Left ventricle myocardium inferior (tissue), 1 donor: Measurements from ENCODE around the gene HCK. TPM values are rescaled to one million over a fixed set of nuclear protein-coding genes. Genes with fewer than 3 reads are reported as not detected.

Source experiments
- DNase-seq: peaks from one replicate; pipeline ENCODE4 v3.0.0-alpha.2; 2020
- H3K27ac ChIP-seq: fragments of 200-600 bp; replicated peaks from 2 replicates; pipeline ENCODE4 v1.8.0; 2021
- H3K27me3 ChIP-seq: fragments of 200-600 bp; 2 replicates; pipeline ENCODE4 v1.8.0; 2021; ENCODE audit warnings: low read depth
- H3K36me3 ChIP-seq: fragments of 200-600 bp; 2 replicates; pipeline ENCODE4 v1.8.0; 2021
- H3K4me1 ChIP-seq: fragments of 200-600 bp; 2 replicates; pipeline ENCODE4 v1.8.0; 2021
- H3K4me3 ChIP-seq: fragments of 200-600 bp; 2 replicates; pipeline ENCODE4 v1.8.0; 2021; ENCODE audit warnings: mild to moderate bottlenecking, moderate library complexity
- H3K9me3 ChIP-seq: fragments of 200-600 bp; replicated peaks from 2 replicates; pipeline ENCODE4 v1.8.0; 2021
- intact Hi-C: fragments of 100-400 bp; cut with micrococcal nuclease; formaldehyde crosslinking; loops from one replicate; pipeline ENCODE4 v1.11.0; 2022
- total RNA-seq: library from RNA; stranded (reverse); fragmentation: NEBNext Ultra II Directional; extraction: Animal tissue kit (Norgen Biotek cat#: 25700); gene quantifications from one replicate; pipeline ENCODE4 v1.2.1, GENCODE V29; 2021
- TF ChIP-seq, protein P1 (sequence below): fragments of 200-600 bp; IDR thresholded peaks from 2 replicates; pipeline ENCODE4 v1.8.0; 2021; ENCODE audit warnings: antibody characterized with exemption, mild to moderate bottlenecking, borderline replicate concordance
- donor health status: DM: no; HTN: yes; CAD: no; lungs with severe emphysema.

HCK gene
- total RNA-seq, 1 donor from 2014 or later, result 4.3 TPM

- intact Hi-C loops, result no loop called here
- peaks cover 42% of the 10 kb centered on the region for H3K36me3 ChIP-seq
- H3K27me3 ChIP-seq, result no peaks in the 10 kb centered on the region
- TF ChIP-seq, protein P1, sequence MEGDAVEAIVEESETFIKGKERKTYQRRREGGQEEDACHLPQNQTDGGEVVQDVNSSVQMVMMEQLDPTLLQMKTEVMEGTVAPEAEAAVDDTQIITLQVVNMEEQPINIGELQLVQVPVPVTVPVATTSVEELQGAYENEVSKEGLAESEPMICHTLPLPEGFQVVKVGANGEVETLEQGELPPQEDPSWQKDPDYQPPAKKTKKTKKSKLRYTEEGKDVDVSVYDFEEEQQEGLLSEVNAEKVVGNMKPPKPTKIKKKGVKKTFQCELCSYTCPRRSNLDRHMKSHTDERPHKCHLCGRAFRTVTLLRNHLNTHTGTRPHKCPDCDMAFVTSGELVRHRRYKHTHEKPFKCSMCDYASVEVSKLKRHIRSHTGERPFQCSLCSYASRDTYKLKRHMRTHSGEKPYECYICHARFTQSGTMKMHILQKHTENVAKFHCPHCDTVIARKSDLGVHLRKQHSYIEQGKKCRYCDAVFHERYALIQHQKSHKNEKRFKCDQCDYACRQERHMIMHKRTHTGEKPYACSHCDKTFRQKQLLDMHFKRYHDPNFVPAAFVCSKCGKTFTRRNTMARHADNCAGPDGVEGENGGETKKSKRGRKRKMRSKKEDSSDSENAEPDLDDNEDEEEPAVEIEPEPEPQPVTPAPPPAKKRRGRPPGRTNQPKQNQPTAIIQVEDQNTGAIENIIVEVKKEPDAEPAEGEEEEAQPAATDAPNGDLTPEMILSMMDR, result no peak
- H3K4me1 ChIP-seq, result peaks cover 15% of the 10 kb centered on the region
- H3K9me3 ChIP-seq, result no peaks in the 10 kb centered on the region
- no peak overlapping the region for H3K27ac ChIP-seq
- no peak overlapping the region for H3K4me3 ChIP-seq
- DNase-seq, result no peak
These were observed 81.0 kb downstream of the HCK start for GRCh38 chr20:32132911-32133549.

DNA sequence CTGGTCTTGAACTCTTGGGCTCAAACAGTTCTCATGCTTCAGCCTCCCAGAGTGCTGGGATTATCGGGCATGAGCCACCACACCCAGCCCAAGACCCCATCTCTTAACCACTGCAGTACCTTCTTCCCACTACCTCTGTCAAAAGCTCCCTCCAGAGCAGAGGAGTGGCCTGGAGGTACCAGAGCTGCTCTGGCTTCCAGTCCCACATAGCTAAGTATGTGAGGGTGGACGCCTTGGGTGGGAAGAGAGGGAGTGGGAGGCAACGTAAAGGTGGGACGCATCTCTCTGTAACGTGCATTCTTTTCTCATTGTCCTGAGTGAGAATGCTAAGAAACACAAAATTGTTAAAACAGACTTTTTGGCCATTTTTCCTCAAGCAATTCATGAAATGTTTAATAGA is 82.0 kb downstream of the HCK start:
- Histone ChIP-seq H3K4me3 (no peak overlapping the region), H3K4me1 (peaks cover 15% of the 10 kb centered on the region), H3K27me3 (no peaks in the 10 kb centered on the region), H3K27ac (no peak overlapping the region), H3K36me3 (peaks cover 51% of the 10 kb centered on the region), H3K9me3 (no peaks in the 10 kb centered on the region)
- DNase-seq, result no peak
- TF ChIP-seq, protein P1, result no peak
- intact Hi-C loops, result no loop called here

GRCh38 chr20:32135983-32136515 is 84.0 kb downstream of the HCK start:
- intact Hi-C loops, result no loop called here
- TF ChIP-seq, protein P1, result no peak
- H3K4me3 ChIP-seq, result no peak overlapping the region
- no peaks in the 10 kb centered on the region for H3K27me3 ChIP-seq
- peaks cover 2% of the 10 kb centered on the region for H3K4me1 ChIP-seq
- H3K9me3 ChIP-seq, result no peaks in the 10 kb centered on the region
- no peak overlapping the region for H3K27ac ChIP-seq
- H3K36me3 ChIP-seq, result peaks cover 67% of the 10 kb centered on the region
- DNase-seq, result no peak

GRCh38 chr20:32138921-32139320 is 86.9 kb downstream of the HCK start:
- H3K27ac ChIP-seq, result no peak overlapping the region
- DNase-seq, result no peak
- H3K4me1 ChIP-seq, result no peaks in the 10 kb centered on the region
- no peak overlapping the region for H3K4me3 ChIP-seq
- TF ChIP-seq, protein P1, result no peak
- H3K9me3 ChIP-seq, result no peaks in the 10 kb centered on the region
- H3K27me3 ChIP-seq, result no peaks in the 10 kb centered on the region
- intact Hi-C loops, result no loop called here
- H3K36me3 ChIP-seq, result peaks cover 86% of the 10 kb centered on the region

DNA sequence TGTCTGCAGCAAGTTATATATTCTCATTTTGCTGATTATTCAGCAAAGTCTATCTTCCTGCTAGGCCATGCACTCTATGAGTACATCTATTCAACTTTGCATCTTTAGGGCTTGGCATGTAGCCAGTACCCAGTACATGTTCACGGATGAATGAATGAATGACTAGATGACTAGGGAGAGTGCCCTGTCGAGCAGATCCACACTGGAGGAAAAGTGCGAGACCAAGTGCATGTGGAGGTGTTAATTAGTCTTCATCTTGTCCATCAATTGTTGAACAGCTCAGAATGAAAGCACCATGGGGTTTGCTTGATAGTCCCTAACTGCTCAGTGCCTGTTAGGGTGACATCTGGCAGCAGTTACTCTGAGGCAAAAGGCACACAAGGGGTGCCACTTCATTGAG is 87.9 kb downstream of the HCK start:
- Histone ChIP-seq H3K36me3 (peaks cover 86% of the 10 kb centered on the region), H3K27me3 (no peaks in the 10 kb centered on the region), H3K9me3 (no peaks in the 10 kb centered on the region), H3K4me1 (no peaks in the 10 kb centered on the region), H3K4me3 (no peak overlapping the region), H3K27ac (no peak overlapping the region)
- no peak for DNase-seq
- intact Hi-C loops, result no loop called here
- TF ChIP-seq, protein P1, result no peak
